ENCODE measurements around the gene TMEM44. TPM values are rescaled to one million over a fixed set of nuclear protein-coding genes. Genes with fewer than 3 reads are reported as not detected.

Gene TMEM44
- total RNA-seq, 3 donors from 2014 or later = 30.9 to 59.3 (median 34.1) TPM

- no peak for DNase-seq
- intact Hi-C loops (cut with DNase I, micrococcal nuclease) = no loop called here
Measured at GRCh38 chr3:194675680-194676079, 42.5 kb upstream of the TMEM44 start.

GRCh38 chr3:194675081-194675640, 41.9 kb upstream of the TMEM44 start:
- no peak for TF ChIP-seq CTCF (IDR thresholded peaks at IDR 0.05)
- Histone ChIP-seq H3K36me3 (ENCODE audit: low read depth) (no peaks in the 10 kb centered on the region), H3K9me3 (no peaks in the 10 kb centered on the region), H3K4me3 (no peak overlapping the region), H3K4me1 (ENCODE audit: low read depth) (peaks cover 9% of the 10 kb centered on the region)
- ATAC-seq (no peak), DNase-seq (no peak)
- intact Hi-C loops (cut with DNase I, micrococcal nuclease) = no loop called here

More at GRCh38 chr3:194675680-194676079, 42.5 kb upstream of the TMEM44 start:
- no peaks in the 10 kb centered on the region for H3K36me3 ChIP-seq (ENCODE audit: low read depth)
- no peaks in the 10 kb centered on the region for H3K9me3 ChIP-seq
- H3K4me3 ChIP-seq = no peak overlapping the region
- no peak for TF ChIP-seq CTCF (IDR thresholded peaks at IDR 0.05)
- H3K4me1 ChIP-seq (ENCODE audit: low read depth) = peaks cover 9% of the 10 kb centered on the region
- ATAC-seq = no peak

- Histone ChIP-seq H3K4me1 (ENCODE audit: low read depth) (peaks cover 9% of the 10 kb centered on the region), H3K9me3 (no peaks in the 10 kb centered on the region), H3K36me3 (ENCODE audit: low read depth) (no peaks in the 10 kb centered on the region), H3K4me3 (no peak overlapping the region)
- ATAC-seq = no peak
- intact Hi-C loops (cut with DNase I, micrococcal nuclease) = no loop called here
- no peak for TF ChIP-seq CTCF (IDR thresholded peaks at IDR 0.05)
- DNase-seq = no peak
Measured at GRCh38 chr3:194673761-194674160, 40.5 kb upstream of the TMEM44 start.

GRCh38 chr3:194672876-194673275, 39.7 kb upstream of the TMEM44 start:
- intact Hi-C loops (cut with DNase I, micrococcal nuclease) = no loop called here
- TF ChIP-seq CTCF (IDR thresholded peaks at IDR 0.05) = no peak
- peaks cover 9% of the 10 kb centered on the region for H3K4me1 ChIP-seq (ENCODE audit: low read depth)
- no peak for ATAC-seq
- DNase-seq = no peak
- no peaks in the 10 kb centered on the region for H3K9me3 ChIP-seq
- no peak overlapping the region for H3K4me3 ChIP-seq
- H3K36me3 ChIP-seq (ENCODE audit: low read depth) = no peaks in the 10 kb centered on the region

GRCh38 chr3:194671900-194672808, 38.9 kb upstream of the TMEM44 start, which contains the start of gene LSG1:
Gene LSG1, minus strand, starts transcription at chr3:194672191. Its CDS starts 29 bp downstream, at chr3:194672162.
- peak; percentile 94 to 96 (median 95) for DNase-seq
- ATAC-seq = peak; percentile 99
- H3K36me3 ChIP-seq (ENCODE audit: low read depth) = no peaks in the 10 kb centered on the region
- peaks cover 9% of the 10 kb centered on the region for H3K4me1 ChIP-seq (ENCODE audit: low read depth)
- intact Hi-C loops (cut with DNase I, micrococcal nuclease) = no loop called here
- no peaks in the 10 kb centered on the region for H3K9me3 ChIP-seq
- peak within 1 kb of the TSS; percentile 75 for H3K4me3 ChIP-seq
- TF ChIP-seq CTCF (IDR thresholded peaks at IDR 0.05) = no peak
